Astrocyte (in vitro differentiated cells and primary cell): ENCODE results near the gene XPO1. TPM values are rescaled to one million over a fixed set of nuclear protein-coding genes. Genes with fewer than 3 reads are reported as not detected.

Source experiments
- DNase-seq: peaks from one replicate; pipeline ENCODE4 v3.0.0-alpha.2; 2010; ENCODE audit warnings: low read depth
- FAIRE-seq: peaks from 2 replicates; lab custom pipeline; 2011; peaks lifted over from hg19 to GRCh38; lab: Jason Lieb, UNC
- H2AFZ ChIP-seq: 2 replicates; pipeline ENCODE4 v1.6.0; 2012; ENCODE audit warnings: low read depth, low read length, inconsistent platforms
- H3K27ac ChIP-seq: 2 replicates; pipeline ENCODE4 v1.5.1; 2011; ENCODE audit warnings: low read depth, low read length, inconsistent platforms
- H3K27me3 ChIP-seq: 2 replicates; pipeline ENCODE4 v1.6.0; 2011; ENCODE audit warnings: low read length, inconsistent platforms; ENCODE audit not compliant: insufficient read depth
- H3K36me3 ChIP-seq: 2 replicates; pipeline ENCODE4 v1.5.1; 2011; ENCODE audit warnings: low read length, inconsistent platforms; ENCODE audit not compliant: insufficient read depth
- H3K4me1 ChIP-seq: 2 replicates; pipeline ENCODE4 v1.5.1; 2011; ENCODE audit warnings: low read length, inconsistent platforms; ENCODE audit not compliant: insufficient read depth
- H3K4me2 ChIP-seq: 2 replicates; pipeline ENCODE4 v1.6.0; 2012; ENCODE audit warnings: low read length, inconsistent platforms
- H3K4me3 ChIP-seq: 2 replicates; pipeline ENCODE4 v1.5.1; 2011; ENCODE audit warnings: low read depth, mild to moderate bottlenecking, low read length, inconsistent platforms; ENCODE audit not compliant: insufficient read depth
- H3K79me2 ChIP-seq: 2 replicates; pipeline ENCODE4 v1.6.0; 2012; ENCODE audit warnings: mild to moderate bottlenecking, low read length, inconsistent platforms; ENCODE audit not compliant: insufficient read depth
- H3K9ac ChIP-seq: 2 replicates; pipeline ENCODE4 v1.6.0; 2012; ENCODE audit warnings: mild to moderate bottlenecking, low read length, inconsistent platforms
- H3K9me3 ChIP-seq: 2 replicates; pipeline ENCODE4 v1.5.1; 2012; ENCODE audit warnings: low read depth, mild to moderate bottlenecking, low read length, inconsistent platforms; ENCODE audit not compliant: insufficient read depth
- H4K20me1 ChIP-seq: 2 replicates; pipeline ENCODE4 v1.6.0; 2012; ENCODE audit warnings: low read length, inconsistent platforms; ENCODE audit not compliant: insufficient read depth
- H3K27ac Mint-ChIP-seq: one replicate; pipeline ENCODE4 v1.8.0; 2021; ENCODE audit warnings: mild to moderate bottlenecking, mixed read lengths; ENCODE audit not compliant: unreplicated experiment
- H3K27me3 Mint-ChIP-seq: one replicate; pipeline ENCODE4 v1.8.0; 2021; ENCODE audit warnings: low read depth, mixed read lengths; ENCODE audit not compliant: unreplicated experiment
- H3K36me3 Mint-ChIP-seq: one replicate; pipeline ENCODE4 v1.8.0; 2021; ENCODE audit warnings: low read depth, mixed read lengths; ENCODE audit not compliant: unreplicated experiment
- H3K4me1 Mint-ChIP-seq: one replicate; pipeline ENCODE4 v1.8.0; 2021; ENCODE audit warnings: low read depth, mixed read lengths; ENCODE audit not compliant: unreplicated experiment
- H3K4me3 Mint-ChIP-seq: one replicate; pipeline ENCODE4 v1.8.0; 2021; ENCODE audit warnings: mild to moderate bottlenecking, moderate library complexity, mixed read lengths; ENCODE audit not compliant: unreplicated experiment
- H3K9me3 Mint-ChIP-seq: one replicate; pipeline ENCODE4 v1.8.0; 2021; ENCODE audit warnings: mild to moderate bottlenecking, mixed read lengths; ENCODE audit not compliant: unreplicated experiment
- CTCF ChIP-seq: IDR thresholded peaks from 2 replicates; pipeline ENCODE4 v1.5.1; 2011; ENCODE audit warnings: low read depth, mild to moderate bottlenecking, inconsistent platforms, low read length, moderate library complexity; ENCODE audit not compliant: insufficient read depth
- EZH2 ChIP-seq: IDR thresholded peaks from 2 replicates; pipeline ENCODE4 v1.6.1; 2012; ENCODE audit warnings: mild to moderate bottlenecking, low read length, inconsistent platforms; ENCODE audit not compliant: insufficient read depth
- total RNA-seq: library from RNA; stranded (reverse); gene quantifications from 2 replicates; pipeline ENCODE4 v1.2.1, GENCODE V29; 2021

XPO1 gene
- total RNA-seq, 1 donor from 2014 or later = 128 TPM

GRCh38 chr2:61537950-61538199 lies 281 bp downstream of the XPO1 start:
- Mint-ChIP-seq H3K4me1 (peaks cover 5% of the 10 kb centered on the region), H3K4me3 (peak overlapping the region; percentile 96), H3K27me3 (no peaks in the 10 kb centered on the region), H3K27ac (peak overlapping the region; percentile 99), H3K36me3 (no peaks in the 10 kb centered on the region), H3K9me3 (no peaks in the 10 kb centered on the region)
- Histone ChIP-seq H3K4me2 (peak overlapping the region; percentile 89), H3K27ac (peak overlapping the region; percentile 90), H3K4me3 (peak overlapping the region; percentile 89), H3K27me3 (no peaks in the 10 kb centered on the region), H2AFZ (peak overlapping the region; percentile 83), H3K4me1 (peaks cover 13% of the 10 kb centered on the region), H3K79me2 (peaks cover 51% of the 10 kb centered on the region), H3K9ac (peak overlapping the region; percentile 98), H3K9me3 (no peaks in the 10 kb centered on the region), H3K36me3 (no peaks in the 10 kb centered on the region), H4K20me1 (peaks cover 41% of the 10 kb centered on the region)
- no peak for DNase-seq
- TF ChIP-seq CTCF (no peak), EZH2 (no peak)
- no peak for FAIRE-seq

GRCh38 chr2:61537277-61537949 lies 743 bp downstream of the XPO1 start:
- DNase-seq (no peak), FAIRE-seq (no peak)
- H3K27me3 ChIP-seq = no peaks in the 10 kb centered on the region
- H3K79me2 ChIP-seq = peaks cover 55% of the 10 kb centered on the region
- peaks cover 45% of the 10 kb centered on the region for H4K20me1 ChIP-seq
- TF ChIP-seq EZH2 (no peak), CTCF (no peak)
- H3K36me3 Mint-ChIP-seq = no peaks in the 10 kb centered on the region
- peaks cover 13% of the 10 kb centered on the region for H3K4me1 ChIP-seq
- peak overlapping the region; percentile 83 for H2AFZ ChIP-seq
- peak overlapping the region; percentile 90 for H3K27ac ChIP-seq
- peak overlapping the region; percentile 89 for H3K4me2 ChIP-seq
- H3K4me1 Mint-ChIP-seq = peaks cover 5% of the 10 kb centered on the region
- no peaks in the 10 kb centered on the region for H3K9me3 Mint-ChIP-seq
- H3K27me3 Mint-ChIP-seq = no peaks in the 10 kb centered on the region
- H3K4me3 Mint-ChIP-seq = peak overlapping the region; percentile 97
- H3K4me3 ChIP-seq = peak overlapping the region; percentile 89
- peak overlapping the region; percentile 94 for H3K27ac Mint-ChIP-seq
- H3K9me3 ChIP-seq = no peaks in the 10 kb centered on the region
- peak overlapping the region; percentile 98 for H3K9ac ChIP-seq
- H3K36me3 ChIP-seq = no peaks in the 10 kb centered on the region

GRCh38 chr2:61536572-61537276 lies 1.4 kb downstream of the XPO1 start:
- Mint-ChIP-seq H3K9me3 (no peaks in the 10 kb centered on the region), H3K36me3 (no peaks in the 10 kb centered on the region), H3K27ac (peak overlapping the region; percentile 94), H3K27me3 (no peaks in the 10 kb centered on the region), H3K4me1 (peaks cover 5% of the 10 kb centered on the region), H3K4me3 (peak overlapping the region; percentile 97)
- Histone ChIP-seq H3K4me1 (peaks cover 13% of the 10 kb centered on the region), H3K4me3 (peak overlapping the region; percentile 89), H3K27me3 (no peaks in the 10 kb centered on the region), H3K4me2 (peak overlapping the region; percentile 89), H3K79me2 (peaks cover 62% of the 10 kb centered on the region), H3K9me3 (no peaks in the 10 kb centered on the region), H2AFZ (peak overlapping the region; percentile 0), H3K36me3 (no peaks in the 10 kb centered on the region), H3K27ac (peak overlapping the region; percentile 90), H3K9ac (peak overlapping the region; percentile 98), H4K20me1 (peaks cover 50% of the 10 kb centered on the region)
- DNase-seq (peak; percentile 86), FAIRE-seq (no peak)
- TF ChIP-seq EZH2 = no peak
- TF ChIP-seq CTCF = no peak
